ENCODE data around the gene HEXD.
"Not testable (repeated sequence)": the region's sequence is repeated elsewhere in the genome, so short reads cannot be mapped to it uniquely, and the experiment has no call there.

The HEXD gene

DNA sequence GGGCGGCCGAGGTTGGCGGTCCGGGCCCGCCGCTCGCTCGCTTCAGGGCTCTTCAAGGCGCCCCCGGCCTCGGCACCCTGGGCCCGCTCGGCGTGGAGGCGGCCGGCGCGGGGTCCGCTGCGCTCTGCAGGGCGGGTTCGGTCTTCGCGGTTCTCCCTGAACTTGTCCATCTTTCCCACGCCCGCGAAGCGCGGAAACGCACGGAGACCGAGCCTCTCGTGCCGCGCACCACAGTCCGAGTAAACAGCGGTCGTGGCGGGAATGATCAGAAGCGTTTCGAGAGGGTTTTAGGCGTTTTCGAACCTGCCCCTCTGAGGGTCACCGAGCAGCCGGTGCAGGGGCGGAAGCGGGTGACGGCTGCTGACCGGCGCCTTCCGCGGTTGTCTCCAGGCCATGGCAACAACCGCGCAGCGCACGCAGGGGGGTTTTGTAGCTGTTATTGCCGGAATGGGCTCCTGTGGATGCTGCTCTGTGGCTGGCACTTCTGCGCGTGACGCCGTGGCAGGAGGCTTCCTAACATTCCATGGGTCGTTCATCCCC is 40.8 kb downstream of the HEXD start:
- DNase-seq (ENCODE audit: low spot score), result no peak

DNA sequence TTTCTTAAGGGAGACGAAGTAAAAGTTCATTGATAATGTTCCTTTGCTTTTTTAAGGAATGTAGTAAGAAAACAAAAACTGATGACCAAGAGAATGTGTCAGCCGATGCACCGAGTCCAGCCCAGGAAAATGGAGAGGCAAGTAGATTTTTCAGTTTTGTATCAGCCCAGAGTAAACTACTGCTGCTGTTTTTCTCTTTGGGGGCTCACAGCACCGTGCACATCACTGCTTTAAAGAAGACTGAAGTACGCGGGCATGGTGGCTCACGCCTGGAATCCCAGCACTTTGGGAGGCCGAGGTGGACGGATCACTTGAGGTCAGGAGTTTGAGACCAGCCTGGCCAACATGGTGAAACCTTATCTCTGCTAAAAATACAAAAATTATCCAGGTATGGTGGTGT is 41.8 kb downstream of the HEXD start:
- not testable (repeated sequence) for DNase-seq (ENCODE audit: low spot score)

GRCh38 chr17:82461827-82462524 is 43.8 kb downstream of the HEXD start:
- no peak for DNase-seq (ENCODE audit: low spot score)

DNA sequence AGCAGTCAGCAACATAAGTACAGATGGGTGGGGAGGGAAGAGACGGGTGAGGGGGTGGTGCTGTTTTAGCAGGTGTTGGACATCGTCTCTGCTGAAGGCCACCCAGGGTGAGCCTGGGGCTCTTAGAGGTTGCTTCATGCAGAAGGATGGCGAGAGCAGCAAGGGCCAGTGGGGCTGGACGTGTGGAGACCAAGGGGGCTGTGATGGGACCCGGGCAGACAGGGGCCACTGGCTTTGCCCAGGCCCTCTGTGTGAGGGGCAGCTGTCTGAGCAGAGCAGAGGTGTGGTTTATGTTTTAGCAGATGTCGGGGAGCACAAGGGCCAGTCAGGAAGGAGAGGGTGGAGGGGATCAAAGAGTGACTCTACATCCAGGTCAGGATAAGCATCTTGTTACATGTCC is 45.2 kb downstream of the HEXD start:
- no peak for DNase-seq (ENCODE audit: low spot score)

DNA sequence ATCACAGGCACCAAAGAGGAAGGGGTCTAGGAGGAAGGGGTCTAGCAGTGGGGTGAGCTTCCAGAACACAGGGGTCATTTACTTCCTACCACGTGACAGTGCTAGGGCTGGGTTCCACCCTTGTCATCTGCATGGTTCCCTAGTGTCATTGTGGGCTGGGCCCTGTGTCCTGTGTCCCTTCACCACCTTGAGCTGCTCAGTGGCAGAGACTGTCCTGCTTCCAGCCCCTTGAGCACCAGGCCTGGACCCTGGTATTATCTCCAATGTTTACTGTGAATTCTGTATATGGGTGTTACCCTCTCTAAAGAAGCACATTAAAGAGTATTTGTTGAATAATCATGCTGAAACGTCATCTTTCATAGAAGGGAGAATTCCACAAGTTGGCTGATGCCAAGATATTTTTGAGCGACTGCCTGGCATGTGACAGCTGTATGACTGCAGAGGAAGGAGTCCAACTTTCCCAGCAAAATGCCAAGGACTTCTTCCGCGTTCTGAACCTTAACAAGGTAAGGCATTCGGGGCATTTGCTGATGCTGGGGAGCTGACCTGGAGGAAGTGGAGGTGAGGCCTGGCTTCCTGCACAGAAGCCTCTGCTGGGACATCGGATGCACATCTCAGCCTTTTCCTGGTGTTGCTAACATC is 45.9 kb downstream of the HEXD start:
- no peak for DNase-seq (ENCODE audit: low spot score)

- DNase-seq (ENCODE audit: low spot score), result no peak
Observed at GRCh38 chr17:82464567-82464929, 46.4 kb downstream of the HEXD start.

GRCh38 chr17:82465023-82465603 is 47.0 kb downstream of the HEXD start:
- DNase-seq (ENCODE audit: low spot score), result no peak

DNA sequence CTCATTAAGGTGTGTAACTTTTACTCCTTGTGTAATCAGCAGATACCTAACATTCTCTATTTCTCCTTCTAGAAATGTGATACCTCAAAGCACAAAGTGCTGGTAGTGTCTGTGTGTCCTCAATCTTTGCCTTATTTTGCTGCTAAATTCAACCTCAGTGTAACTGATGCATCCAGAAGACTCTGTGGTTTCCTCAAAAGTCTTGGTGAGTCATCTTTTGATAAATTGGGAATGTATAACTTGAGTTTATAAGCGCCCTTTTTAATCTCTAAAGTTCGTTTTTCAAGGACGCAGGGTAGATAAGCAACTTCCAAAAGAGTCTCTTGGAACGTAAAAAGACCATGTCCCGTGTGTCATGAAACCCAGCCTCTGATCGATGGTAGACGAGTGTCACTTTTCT is 50.5 kb downstream of the HEXD start:
- no peak for DNase-seq (ENCODE audit: low spot score)

DNA sequence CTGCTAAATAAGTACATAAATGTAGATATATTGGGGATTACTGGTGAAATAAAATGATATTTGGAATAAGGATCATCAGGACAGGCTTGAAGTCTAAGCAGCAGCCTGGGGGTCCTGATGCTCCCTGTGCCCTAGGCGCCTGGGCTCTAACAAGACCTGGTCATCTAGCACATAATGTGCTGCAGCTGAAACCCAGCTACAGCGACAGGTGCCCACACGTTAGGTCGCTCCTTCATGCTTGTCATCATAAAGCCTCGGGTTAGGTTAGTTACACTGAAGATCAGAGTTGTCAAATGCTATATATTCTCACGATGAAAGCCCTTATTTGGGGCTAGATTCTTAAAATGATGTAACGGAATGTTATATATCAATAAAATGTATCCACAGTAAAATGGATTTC is 51.9 kb downstream of the HEXD start:
- DNase-seq (ENCODE audit: low spot score), result no peak

- DNase-seq (ENCODE audit: low spot score), result no peak
Observed at GRCh38 chr17:82474223-82475010, 56.3 kb downstream of the HEXD start.

DNA sequence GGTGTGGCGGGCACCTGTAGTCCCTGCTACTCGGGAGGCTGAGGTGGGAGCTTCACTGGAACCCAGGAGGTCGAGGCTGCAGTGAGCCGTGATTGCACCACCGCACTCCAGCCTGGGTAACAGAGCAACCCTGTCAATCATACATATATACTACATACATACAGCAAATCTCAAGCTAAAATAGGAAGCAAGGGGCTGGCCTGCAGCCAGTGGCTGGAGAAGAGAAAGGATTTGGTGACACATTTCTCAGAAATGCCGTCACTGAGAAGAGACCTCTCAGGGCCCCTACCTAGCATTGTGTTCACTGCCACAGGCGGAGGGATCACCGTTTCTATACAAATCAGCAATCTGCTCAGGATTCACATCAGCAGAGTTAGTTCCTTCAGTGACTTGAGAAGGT is 57.3 kb downstream of the HEXD start:
- DNase-seq (ENCODE audit: low spot score), result no peak

GRCh38 chr17:82477934-82478333 is 59.8 kb downstream of the HEXD start:
- no peak for DNase-seq (ENCODE audit: low spot score)

GRCh38 chr17:82479602-82480001 is 61.5 kb downstream of the HEXD start:
- no peak for DNase-seq (ENCODE audit: low spot score)

DNA sequence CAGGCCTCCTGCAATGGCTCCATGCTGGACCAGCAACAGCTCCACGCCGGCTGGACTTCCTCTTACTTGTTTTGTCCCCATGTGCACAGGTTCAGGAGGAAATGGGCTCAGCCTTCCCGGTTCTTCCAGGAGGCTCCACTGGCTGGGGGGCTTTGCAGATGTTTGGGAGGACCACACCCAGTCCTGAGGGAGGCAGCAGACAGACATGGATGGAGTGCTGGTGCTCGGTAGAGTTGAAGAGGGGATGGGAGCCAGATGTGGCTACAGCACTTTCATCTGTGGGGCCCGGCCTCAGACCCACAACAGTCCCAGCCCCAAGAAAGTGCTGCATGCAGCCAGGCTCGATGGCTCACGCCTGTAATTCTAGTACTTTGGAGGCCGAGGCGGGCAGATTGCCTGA is 62.2 kb downstream of the HEXD start:
- no peak for DNase-seq (ENCODE audit: low spot score)

DNA sequence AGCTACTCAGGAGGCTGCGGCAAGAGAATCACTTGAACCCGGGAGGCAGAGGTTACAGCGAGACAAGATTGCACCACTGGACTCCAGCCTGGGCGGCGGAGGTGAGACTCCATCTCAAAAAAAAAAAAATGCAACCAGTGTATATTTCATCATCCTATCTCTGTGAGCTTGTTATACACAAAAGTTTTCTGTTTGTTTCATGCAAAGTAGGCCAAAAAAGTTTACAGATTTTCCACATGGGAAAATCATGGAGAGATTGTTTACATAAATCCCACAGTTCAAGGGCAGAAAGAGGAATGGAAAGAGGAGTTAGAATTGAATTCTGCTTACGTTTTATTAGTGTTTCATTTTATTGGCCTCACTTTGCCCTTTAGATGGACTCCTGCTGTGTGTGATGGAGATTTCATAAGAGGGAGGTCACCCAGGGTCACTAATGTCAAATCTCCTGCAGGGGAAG is 65.1 kb downstream of the HEXD start:
- no peak for DNase-seq (ENCODE audit: low spot score)

- no peak for DNase-seq (ENCODE audit: low spot score)
Observed at GRCh38 chr17:82483836-82484235, 65.7 kb downstream of the HEXD start.

DNA sequence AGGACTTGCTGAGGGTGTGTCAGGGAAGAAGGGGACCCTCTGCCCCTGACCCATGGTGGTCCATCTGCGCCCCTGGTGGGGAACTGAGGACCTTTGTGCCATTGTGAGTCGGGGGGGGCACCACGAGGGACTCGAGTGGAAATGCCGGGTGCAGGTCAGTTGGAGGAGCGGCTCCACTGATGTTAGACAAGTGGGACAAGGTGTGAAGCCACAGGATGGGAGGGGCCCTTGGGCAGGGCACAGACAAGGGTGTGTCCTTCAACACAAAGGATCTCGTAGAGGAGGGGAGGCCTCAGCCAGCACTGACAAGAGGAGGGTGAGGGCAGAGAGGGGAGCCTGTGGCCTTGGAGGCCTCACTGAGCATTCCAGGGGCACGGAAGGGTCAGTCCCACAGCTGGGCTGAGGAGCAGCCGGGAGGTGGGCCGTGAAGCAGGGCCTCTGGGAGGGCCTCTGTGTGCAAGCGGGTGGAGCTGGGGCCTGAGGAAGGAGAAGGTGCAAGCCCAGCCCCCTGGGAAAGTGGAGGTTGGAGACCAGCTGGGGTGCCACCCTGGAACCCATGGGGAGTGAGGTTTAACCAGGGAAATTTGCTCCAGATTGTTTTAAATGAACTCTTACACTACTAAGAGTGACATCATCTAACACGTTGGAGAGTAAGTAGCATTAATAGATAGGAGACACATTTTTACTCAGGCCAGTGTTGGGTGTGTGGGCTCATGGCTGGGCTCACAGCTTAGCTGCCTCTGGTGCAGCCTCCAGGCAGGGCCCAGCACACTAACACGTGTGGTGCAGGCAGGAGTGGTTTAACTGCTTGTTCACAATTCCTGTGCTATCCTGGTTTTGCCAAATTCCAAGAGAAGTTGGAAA is 68.3 kb downstream of the HEXD start:
- no peak for DNase-seq (ENCODE audit: low spot score)

DNA sequence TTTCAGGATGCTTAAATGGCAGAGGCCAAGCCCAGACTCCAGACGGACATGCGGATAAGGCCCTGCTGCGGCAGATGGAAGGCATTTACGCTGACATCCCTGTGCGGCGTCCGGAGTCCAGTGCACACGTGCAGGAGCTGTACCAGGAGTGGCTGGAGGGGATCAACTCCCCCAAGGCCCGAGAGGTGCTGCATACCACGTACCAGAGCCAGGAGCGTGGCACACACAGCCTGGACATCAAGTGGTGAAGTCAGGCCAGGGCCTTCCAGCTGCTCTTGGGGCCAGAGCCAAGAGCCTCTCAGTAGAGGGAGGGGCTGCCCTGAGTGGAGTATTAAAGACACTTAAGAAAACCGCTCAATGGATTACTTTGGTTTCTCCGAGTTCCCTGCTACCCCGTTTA is 69.8 kb downstream of the HEXD start:
- no peak for DNase-seq (ENCODE audit: low spot score)

DNA sequence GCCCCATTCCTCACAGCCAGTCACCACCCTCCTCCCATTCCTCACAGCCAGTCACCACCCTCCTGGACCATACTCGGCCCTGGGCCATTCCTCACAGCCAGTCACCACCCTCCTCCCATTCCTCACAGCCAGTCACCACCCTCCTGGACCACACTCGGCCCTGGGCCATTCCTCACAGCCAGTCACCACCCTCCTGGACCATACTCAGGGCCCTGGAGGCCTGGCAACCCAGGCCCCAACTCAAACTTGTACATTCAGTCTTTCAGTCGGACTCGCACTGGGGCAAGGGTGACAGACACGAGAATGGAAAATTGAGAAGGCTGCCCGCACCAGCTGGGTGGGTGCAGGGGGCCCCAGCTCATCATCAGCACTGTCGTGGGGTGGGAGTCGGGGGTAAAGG is 71.0 kb downstream of the HEXD start:
- no peak for DNase-seq (ENCODE audit: low spot score)

- DNase-seq (ENCODE audit: low spot score), result no peak
Observed at GRCh38 chr17:82489851-82490511, 71.8 kb downstream of the HEXD start.

All from germinal center (tissue), 1 donor.